IMR-90 (cell line): Measurements from ENCODE around the gene IL3RA. TPM values are rescaled to one million over a fixed set of nuclear protein-coding genes. Genes with fewer than 3 reads are reported as not detected.

Source experiments
- ATAC-seq: fragments of 200-7000 bp; cut with Tn5 transposase; 2 replicates; pipeline ENCODE4 v1.9.1; 2020; ENCODE audit warnings: low read depth, mild to moderate bottlenecking, moderate library complexity
- BruUV-seq: library from RNA; stranded (reverse); fragments of 400-500 nt; replicated peaks from 2 replicates; lab custom pipeline; 2021; lab: Mats Ljungman, UMichigan
- CTCF ChIA-PET: fragments of 300-600 bp; formaldehyde crosslinking; extraction: SDS; loops from one replicate; lab custom pipeline; 2021; ENCODE audit warnings: antibody characterized with exemption; lab: Yijun Ruan, JAX
- POLR2A ChIA-PET: fragments of 300-600 bp; sonication (Branson Sonifier 250); formaldehyde crosslinking; loops from one replicate; lab custom pipeline; 2022; ENCODE audit warnings: antibody characterized with exemption; ENCODE audit not compliant: unreplicated experiment; lab: Charles Lee
- DNase-seq: peaks from one replicate; pipeline ENCODE4 v3.0.0; 2013
- H2AFZ ChIP-seq: replicated peaks from 2 replicates; pipeline ENCODE3; 2013; ENCODE audit warnings: low read length, mild to moderate bottlenecking; ENCODE audit not compliant: poor library complexity
- H2AK5ac ChIP-seq: 2 replicates; pipeline ENCODE4 v1.6.1; 2013; ENCODE audit warnings: low read depth, low read length, inconsistent platforms
- H2AK9ac ChIP-seq: replicated peaks from 2 replicates; pipeline ENCODE3; 2013; ENCODE audit warnings: mild to moderate bottlenecking, low read depth, low read length, moderate library complexity; ENCODE audit not compliant: poor library complexity
- H2BK120ac ChIP-seq: 2 replicates; pipeline ENCODE4 v1.6.1; 2013; ENCODE audit warnings: low read depth, low read length, inconsistent platforms
- H2BK15ac ChIP-seq: 3 replicates; pipeline ENCODE4 v1.6.1; 2013; ENCODE audit warnings: low read depth, low read length, inconsistent platforms
- H2BK20ac ChIP-seq: 2 replicates; pipeline ENCODE4 v1.6.1; 2013; ENCODE audit warnings: low read depth, mild to moderate bottlenecking, inconsistent platforms, low read length, moderate library complexity
- H2BK5ac ChIP-seq: 2 replicates; pipeline ENCODE4 v1.6.1; 2013; ENCODE audit warnings: mild to moderate bottlenecking, low read depth, low read length, inconsistent platforms; ENCODE audit not compliant: poor library complexity, severe bottlenecking
- H3K14ac ChIP-seq: replicated peaks from 2 replicates; pipeline ENCODE4 v1.6.1; 2013; ENCODE audit warnings: low read depth, low read length, inconsistent platforms
- H3K18ac ChIP-seq: 2 replicates; pipeline ENCODE4 v1.6.1; 2013; ENCODE audit warnings: low read depth, low read length, control low read depth
- H3K23ac ChIP-seq: 2 replicates; pipeline ENCODE4 v1.6.1; 2013; ENCODE audit warnings: low read depth, low read length, inconsistent platforms
- H3K27ac ChIP-seq: 2 replicates; pipeline ENCODE4 v1.5.1; 2013; ENCODE audit warnings: mild to moderate bottlenecking, control low read depth, low read length; ENCODE audit not compliant: insufficient read depth
- H3K27me3 ChIP-seq: 2 replicates; pipeline ENCODE4 v1.6.1; 2013; ENCODE audit warnings: low read length; ENCODE audit not compliant: control insufficient read depth, insufficient read depth
- H3K36me3 ChIP-seq: 2 replicates; pipeline ENCODE4 v1.6.1; 2013; ENCODE audit warnings: low read length, mixed read lengths; ENCODE audit not compliant: control insufficient read depth, insufficient read depth
- H3K4ac ChIP-seq: 2 replicates; pipeline ENCODE4 v1.6.1; 2013; ENCODE audit warnings: low read depth, low read length, inconsistent platforms
- H3K4me1 ChIP-seq: 2 replicates; pipeline ENCODE4 v1.6.1; 2013; ENCODE audit warnings: low read length, mixed read lengths; ENCODE audit not compliant: control insufficient read depth, insufficient read depth
- H3K4me2 ChIP-seq: 2 replicates; pipeline ENCODE4 v1.6.1; 2013; ENCODE audit warnings: low read depth, mild to moderate bottlenecking, control low read depth, low read length, moderate library complexity
- H3K4me3 ChIP-seq: 2 replicates; pipeline ENCODE4 v1.5.1; 2013; ENCODE audit warnings: low read depth, mild to moderate bottlenecking, control low read depth, low read length, moderate library complexity; ENCODE audit not compliant: insufficient read depth
- H3K56ac ChIP-seq: 2 replicates; pipeline ENCODE4 v1.6.1; 2013; ENCODE audit warnings: low read length, inconsistent platforms; ENCODE audit not compliant: insufficient read depth; ENCODE audit errors: extremely low read depth
- H3K79me1 ChIP-seq, 2 experiments: 2 replicates each; pipeline ENCODE4 v1.6.1; 2013; ENCODE audit warnings: low read length in 2 of 2, inconsistent platforms in 1 of 2, low read depth in 1 of 2
- H3K9ac ChIP-seq: 2 replicates; pipeline ENCODE4 v1.6.1; 2013; ENCODE audit warnings: low read depth, low read length, control low read depth
- H3K9me1 ChIP-seq: 2 replicates; pipeline ENCODE4 v1.6.1; 2013; ENCODE audit warnings: low read length, inconsistent platforms; ENCODE audit not compliant: insufficient read depth
- H3K9me3 ChIP-seq: 2 replicates; pipeline ENCODE4 v1.6.1; 2013; ENCODE audit warnings: low read length; ENCODE audit not compliant: control insufficient read depth, insufficient read depth
- H4K20me1 ChIP-seq: 2 replicates; pipeline ENCODE4 v1.6.1; 2013; ENCODE audit warnings: low read length, inconsistent platforms; ENCODE audit not compliant: insufficient read depth
- H4K5ac ChIP-seq: 2 replicates; pipeline ENCODE4 v1.6.1; 2013; ENCODE audit warnings: mild to moderate bottlenecking, low read depth, low read length, control low read depth
- H4K8ac ChIP-seq, 2 experiments: 2 replicates each; pipeline ENCODE4 v1.6.1; 2013; ENCODE audit warnings: low read depth in 2 of 2, low read length in 2 of 2, control low read depth in 1 of 2, inconsistent platforms in 1 of 2
- H4K91ac ChIP-seq: 2 replicates; pipeline ENCODE4 v1.6.1; 2013; ENCODE audit warnings: low read depth, low read length, inconsistent platforms; ENCODE audit not compliant: insufficient read depth
- BHLHE40 ChIP-seq: fragments of 150-350 bp; IDR thresholded peaks from 2 replicates; pipeline ENCODE4 v1.6.1; 2016; ENCODE audit warnings: mild to moderate bottlenecking, low read depth, low read length
- CEBPB ChIP-seq: IDR thresholded peaks from 2 replicates; pipeline ENCODE4 v1.6.1; 2012; ENCODE audit warnings: low read depth, low read length, improper control_type of control experiment
- CHD1 ChIP-seq: IDR thresholded peaks from 2 replicates; pipeline ENCODE4 v1.6.1; 2012; ENCODE audit warnings: low read depth, low read length, improper control_type of control experiment
- CTCF ChIP-seq: conservative IDR thresholded peaks from 2 replicates; pipeline ENCODE4 v1.5.1; 2012; ENCODE audit warnings: mild to moderate bottlenecking, low read depth, low read length, improper control_type of control experiment
- FOS ChIP-seq: fragments of 150-350 bp; IDR thresholded peaks from 2 replicates; pipeline ENCODE4 v1.6.1; 2016; ENCODE audit warnings: low read depth, low read length
- MAFK ChIP-seq: IDR thresholded peaks from 2 replicates; pipeline ENCODE4 v1.6.1; 2012; ENCODE audit warnings: low read depth, low read length, improper control_type of control experiment
- MAZ ChIP-seq: IDR thresholded peaks from 2 replicates; pipeline ENCODE4 v1.6.1; 2012; ENCODE audit warnings: low read depth, mild to moderate bottlenecking, low read length, improper control_type of control experiment, moderate library complexity, borderline replicate concordance
- MXI1 ChIP-seq: IDR thresholded peaks from 2 replicates; pipeline ENCODE4 v1.6.1; 2012; ENCODE audit warnings: low read depth, mild to moderate bottlenecking, low read length, moderate library complexity, borderline replicate concordance
- NFE2L2 ChIP-seq: fragments of 150-350 bp; IDR thresholded peaks from 2 replicates; pipeline ENCODE4 v1.6.1; 2016; ENCODE audit warnings: low read depth, mild to moderate bottlenecking, low read length
- POLR2A ChIP-seq: IDR thresholded peaks from 2 replicates; pipeline ENCODE4 v1.6.1; 2012; ENCODE audit warnings: mild to moderate bottlenecking, low read depth, low read length
- RAD21 ChIP-seq: IDR thresholded peaks from 2 replicates; pipeline ENCODE4 v1.6.1; 2012; ENCODE audit warnings: low read length, improper control_type of control experiment
- RCOR1 ChIP-seq: IDR thresholded peaks from 2 replicates; pipeline ENCODE4 v1.6.1; 2012; ENCODE audit warnings: mild to moderate bottlenecking, low read length, improper control_type of control experiment; ENCODE audit not compliant: insufficient replicate concordance
- RFX5 ChIP-seq: IDR thresholded peaks from 2 replicates; pipeline ENCODE4 v1.8.0; 2012; ENCODE audit warnings: low read depth, mild to moderate bottlenecking, low read length, moderate library complexity
- SMC3 ChIP-seq: fragments of 150-350 bp; IDR thresholded peaks from 2 replicates; pipeline ENCODE4 v1.6.1; 2016; ENCODE audit warnings: low read depth, mild to moderate bottlenecking, antibody characterized with exemption, low read length, moderate library complexity
- USF2 ChIP-seq: fragments of 150-350 bp; IDR thresholded peaks from 2 replicates; pipeline ENCODE4 v1.6.1; 2017; ENCODE audit warnings: mild to moderate bottlenecking, antibody characterized with exemption, low read length, low read depth
- WGBS, 2 experiments: methylation state at CpG; one replicate each; pipeline versions ENCODE4 v1.1.5 to v1.1.7; 2013; ENCODE audit warnings: missing lambda C conversion rate in 2 of 2; ENCODE audit not compliant: insufficient read length in 1 of 2; ENCODE audit errors: extremely low coverage in 2 of 2; 5-methylcytosine and 5-hydroxymethylcytosine counted together
- dilution Hi-C: fragments of 300-500 bp; cut with HindIII; formaldehyde crosslinking; loops from one replicate; pipeline ENCODE4 v1.14.3; 2018; ENCODE audit warnings: low sequenced_read_pairs; ENCODE audit not compliant: unreplicated experiment
- in situ Hi-C: fragments of 300-500 bp; cut with MboI; formaldehyde crosslinking; loops from 3 replicates; pipeline ENCODE4 v1.14.3; 2019; ENCODE audit warnings: low sequenced_read_pairs, inconsistent platforms, mixed read lengths
- intact Hi-C: fragments of 100-400 bp; cut with micrococcal nuclease; formaldehyde crosslinking; loops from 2 replicates; pipeline ENCODE4 v1.10.0; 2022
- polyA plus RNA-seq, 3 experiments: library from polyadenylated mRNA; depleted of rRNA; stranded (reverse); fragments of >200 nt; gene quantifications; 2 replicates each; pipeline ENCODE4 v1.2.3, GENCODE V29; 2012; ENCODE audit warnings: low replicate concordance in 1 of 3
- total RNA-seq: library from RNA; depleted of rRNA; stranded (reverse); fragments of >200 nt; gene quantifications from 2 replicates; pipeline ENCODE4 v1.2.3, GENCODE V29; 2012
- TF ChIP-seq, protein P1 (sequence below): fragments of 150-350 bp; IDR thresholded peaks from 2 replicates; pipeline ENCODE4 v1.6.1; 2016; ENCODE audit warnings: low read depth, mild to moderate bottlenecking, low read length, moderate library complexity, borderline replicate concordance

The IL3RA gene
- total and polyA plus RNA-seq, 2 of the 4 experiments (the other 2 are of a cell fraction): not detected

DNA sequence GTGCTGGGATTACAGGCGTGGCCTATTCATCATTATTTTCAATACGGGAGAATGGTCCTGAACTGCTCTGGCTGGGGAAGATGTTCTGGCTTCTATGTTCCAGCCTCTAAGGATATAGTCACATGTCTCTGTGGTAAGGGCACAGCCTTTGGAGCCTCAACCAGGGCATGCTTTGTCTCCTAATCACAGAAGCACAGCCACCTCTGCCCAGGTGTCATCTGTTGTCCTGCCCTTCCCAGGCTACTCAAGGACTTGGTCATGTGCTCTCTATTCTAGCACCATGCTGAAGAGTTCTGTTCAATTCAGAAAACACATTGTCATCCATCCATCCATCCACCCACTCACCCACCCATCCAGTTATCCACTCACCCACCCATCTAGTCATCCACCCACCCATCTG lies 86.6 kb downstream of the IL3RA start:
- no peak overlapping the region for H2AK5ac ChIP-seq
- CTCF ChIA-PET: no interaction called here
- BruUV-seq: no TSS peak
- H4K91ac ChIP-seq: no peak overlapping the region
- in situ Hi-C loops (no loop called here), dilution Hi-C loops (no loop called here), intact Hi-C loops (no loop called here)
- H3K4me2 ChIP-seq: no peak overlapping the region
- no peaks in the 10 kb centered on the region for H3K79me1 ChIP-seq
- no peak overlapping the region for H2BK15ac ChIP-seq
- POLR2A ChIA-PET: no interaction called here
- no peak overlapping the region for H3K18ac ChIP-seq
- ATAC-seq (no peak), DNase-seq (no peak)
- H2BK20ac ChIP-seq: no peak overlapping the region
- no peak overlapping the region for H3K56ac ChIP-seq
- H2AFZ ChIP-seq: no peak overlapping the region
- H4K20me1 ChIP-seq: no peaks in the 10 kb centered on the region
- no CpG with 5 or more reads among the region's 2 CpGs for WGBS, 2 experiments
- H3K9me1 ChIP-seq: no peaks in the 10 kb centered on the region
- H4K8ac ChIP-seq: no peak overlapping the region
- H2AK9ac ChIP-seq: no peak overlapping the region
- H3K14ac ChIP-seq: no peak overlapping the region
- H3K27ac ChIP-seq: no peak overlapping the region
- TF ChIP-seq USF2 (no peak), CHD1 (no peak), BHLHE40 (no peak), POLR2A (no peak), MXI1 (no peak), NFE2L2 (no peak), RFX5 (no peak), FOS (no peak), MAFK (no peak), RAD21 (no peak), CTCF (no peak), MAZ (no peak), RCOR1 (no peak), SMC3 (no peak), CEBPB (no peak)
- TF ChIP-seq, protein P1, sequence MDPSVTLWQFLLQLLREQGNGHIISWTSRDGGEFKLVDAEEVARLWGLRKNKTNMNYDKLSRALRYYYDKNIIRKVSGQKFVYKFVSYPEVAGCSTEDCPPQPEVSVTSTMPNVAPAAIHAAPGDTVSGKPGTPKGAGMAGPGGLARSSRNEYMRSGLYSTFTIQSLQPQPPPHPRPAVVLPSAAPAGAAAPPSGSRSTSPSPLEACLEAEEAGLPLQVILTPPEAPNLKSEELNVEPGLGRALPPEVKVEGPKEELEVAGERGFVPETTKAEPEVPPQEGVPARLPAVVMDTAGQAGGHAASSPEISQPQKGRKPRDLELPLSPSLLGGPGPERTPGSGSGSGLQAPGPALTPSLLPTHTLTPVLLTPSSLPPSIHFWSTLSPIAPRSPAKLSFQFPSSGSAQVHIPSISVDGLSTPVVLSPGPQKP: no peak
- H3K4ac ChIP-seq: no peak overlapping the region
- no peak overlapping the region for H2BK5ac ChIP-seq
- H3K23ac ChIP-seq: no peak overlapping the region
- no peaks in the 10 kb centered on the region for H3K4me1 ChIP-seq
- no peak overlapping the region for H2BK120ac ChIP-seq
- H4K5ac ChIP-seq: no peak overlapping the region
- peaks cover 27% of the 10 kb centered on the region for H3K9me3 ChIP-seq
- no peak overlapping the region for H3K9ac ChIP-seq
- no peak overlapping the region for H3K4me3 ChIP-seq
- H3K36me3 ChIP-seq: peaks cover 58% of the 10 kb centered on the region
- H3K27me3 ChIP-seq: no peaks in the 10 kb centered on the region
